Measurements from ENCODE around the gene CGN. TPM values are rescaled to one million over a fixed set of nuclear protein-coding genes. Genes with fewer than 3 reads are reported as not detected.

The CGN gene
- total RNA-seq, 2 experiments from 2014 or later: 0.08 to 0.28 TPM

DNA sequence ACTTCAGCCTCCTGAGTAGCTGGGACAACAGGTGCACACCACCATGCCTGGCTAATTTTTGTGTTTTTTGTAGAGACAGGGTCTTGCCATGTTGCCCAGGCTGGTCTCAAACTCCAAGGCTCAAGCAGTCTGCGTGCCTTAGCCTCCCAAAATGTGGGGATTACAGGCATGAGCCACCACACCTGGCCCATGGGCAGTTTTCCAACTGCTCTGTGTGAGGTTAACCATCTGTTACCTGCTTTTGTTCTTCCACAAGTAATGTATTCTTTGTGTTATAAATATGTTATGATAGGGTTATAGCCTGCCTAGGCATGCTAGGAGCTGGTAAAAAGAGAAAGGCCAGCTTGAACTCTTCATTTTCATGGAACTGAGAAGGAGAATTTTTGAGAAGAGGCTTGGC, 59.6 kb downstream of the CGN start:
- peaks cover 17% of the 10 kb centered on the region for H3K36me3 Mint-ChIP-seq (ENCODE audit: low read depth)
- Histone ChIP-seq H3K27me3 (ENCODE audit: control insufficient read depth in 1 of 2, insufficient read depth in 2 of 2, low read length in 2 of 2) (no peaks in the 10 kb centered on the region), H3K36me3 (ENCODE audit: insufficient read depth, low read length) (no peaks in the 10 kb centered on the region), H3K4me1 (ENCODE audit: insufficient read depth, low read length) (peaks cover 11% of the 10 kb centered on the region), H3K27ac (ENCODE audit: low read depth in 1 of 2, low read length in 2 of 2) (no peak overlapping the region), H3K9me3 (ENCODE audit: control insufficient read depth in 1 of 2, insufficient read depth in 1 of 2, low read length in 2 of 2) (no peaks in the 10 kb centered on the region), H3K4me3 (ENCODE audit: low read length) (no peak overlapping the region)
- DNase-seq: no peak
- H3K4me3 Mint-ChIP-seq: no peak overlapping the region
- H3K27me3 Mint-ChIP-seq: no peaks in the 10 kb centered on the region
- intact Hi-C loops (cut with DNase I, micrococcal nuclease): no loop called here
- TF ChIP-seq, protein P1, sequence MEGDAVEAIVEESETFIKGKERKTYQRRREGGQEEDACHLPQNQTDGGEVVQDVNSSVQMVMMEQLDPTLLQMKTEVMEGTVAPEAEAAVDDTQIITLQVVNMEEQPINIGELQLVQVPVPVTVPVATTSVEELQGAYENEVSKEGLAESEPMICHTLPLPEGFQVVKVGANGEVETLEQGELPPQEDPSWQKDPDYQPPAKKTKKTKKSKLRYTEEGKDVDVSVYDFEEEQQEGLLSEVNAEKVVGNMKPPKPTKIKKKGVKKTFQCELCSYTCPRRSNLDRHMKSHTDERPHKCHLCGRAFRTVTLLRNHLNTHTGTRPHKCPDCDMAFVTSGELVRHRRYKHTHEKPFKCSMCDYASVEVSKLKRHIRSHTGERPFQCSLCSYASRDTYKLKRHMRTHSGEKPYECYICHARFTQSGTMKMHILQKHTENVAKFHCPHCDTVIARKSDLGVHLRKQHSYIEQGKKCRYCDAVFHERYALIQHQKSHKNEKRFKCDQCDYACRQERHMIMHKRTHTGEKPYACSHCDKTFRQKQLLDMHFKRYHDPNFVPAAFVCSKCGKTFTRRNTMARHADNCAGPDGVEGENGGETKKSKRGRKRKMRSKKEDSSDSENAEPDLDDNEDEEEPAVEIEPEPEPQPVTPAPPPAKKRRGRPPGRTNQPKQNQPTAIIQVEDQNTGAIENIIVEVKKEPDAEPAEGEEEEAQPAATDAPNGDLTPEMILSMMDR (IDR thresholded peaks at IDR 0.05): no peak
- CTCF ChIA-PET: no interaction called here
- POLR2A ChIA-PET: no interaction called here
- H3K9me3 Mint-ChIP-seq: no peaks in the 10 kb centered on the region
- no peak overlapping the region for H3K27ac Mint-ChIP-seq
- no peak for ATAC-seq (ENCODE audit: poor library complexity)
- H3K4me1 Mint-ChIP-seq (ENCODE audit: low read depth): peaks cover 6% of the 10 kb centered on the region

DNA sequence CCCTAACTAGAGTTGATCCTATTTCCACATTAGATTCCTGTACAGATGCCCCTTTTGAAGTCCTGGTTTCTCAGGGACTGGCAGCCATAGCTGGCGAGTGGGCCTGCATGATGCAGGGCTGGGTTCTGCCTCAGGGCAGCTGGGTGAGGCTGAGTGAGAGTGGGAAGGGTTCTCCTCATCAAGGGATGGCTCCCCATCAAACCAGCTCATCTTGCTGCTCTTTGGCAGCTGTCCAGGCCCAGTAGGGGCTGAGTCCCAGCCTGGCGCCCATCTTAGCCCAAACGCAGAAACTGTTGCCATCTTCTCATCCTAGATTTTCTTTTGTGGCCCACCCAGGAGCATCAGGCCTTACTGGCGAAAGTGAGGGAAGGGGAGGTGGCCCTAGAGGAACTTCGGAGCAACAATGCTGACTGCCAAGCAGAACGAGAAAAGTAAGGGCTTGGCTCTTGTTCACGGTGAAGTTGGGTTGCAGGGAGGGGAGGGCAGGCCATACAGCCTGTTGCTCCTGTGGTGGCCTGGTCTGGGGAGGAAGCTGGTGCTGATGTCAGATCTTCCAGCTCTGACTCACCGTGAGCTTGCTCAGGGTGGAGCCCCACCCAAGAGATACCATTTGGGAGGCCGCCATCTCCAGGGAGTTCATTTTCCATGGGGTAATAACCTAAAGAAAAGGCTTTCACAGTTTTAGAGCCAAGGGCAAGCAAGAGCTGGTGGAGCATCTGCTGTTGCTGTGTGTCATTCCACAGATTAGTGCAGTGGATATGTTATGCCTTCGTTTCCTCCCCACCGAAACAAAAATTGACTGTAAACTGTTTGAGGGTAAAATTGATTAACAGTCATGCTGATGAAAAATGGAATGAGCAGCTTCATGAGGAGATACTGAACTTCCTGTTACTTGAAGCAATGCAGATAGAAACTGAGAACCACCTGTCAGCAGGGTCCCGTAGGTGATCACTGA, 63.7 kb downstream of the CGN start:
- no peak overlapping the region for H3K27ac ChIP-seq (ENCODE audit: low read depth in 1 of 2, low read length in 2 of 2)
- Mint-ChIP-seq H3K4me1 (ENCODE audit: low read depth) (no peaks in the 10 kb centered on the region), H3K27ac (no peak overlapping the region), H3K9me3 (no peaks in the 10 kb centered on the region), H3K27me3 (no peaks in the 10 kb centered on the region), H3K4me3 (no peak overlapping the region), H3K36me3 (ENCODE audit: low read depth) (peaks cover 3% of the 10 kb centered on the region)
- no peaks in the 10 kb centered on the region for H3K9me3 ChIP-seq (ENCODE audit: control insufficient read depth in 1 of 2, insufficient read depth in 1 of 2, low read length in 2 of 2)
- H3K4me1 ChIP-seq (ENCODE audit: insufficient read depth, low read length): no peaks in the 10 kb centered on the region
- H3K36me3 ChIP-seq (ENCODE audit: insufficient read depth, low read length): no peaks in the 10 kb centered on the region
- DNase-seq (peak in 1 of 14 experiments; percentile 27), ATAC-seq (ENCODE audit: poor library complexity) (no peak)
- CTCF ChIA-PET: no interaction called here
- H3K4me3 ChIP-seq (ENCODE audit: low read length): no peak overlapping the region
- TF ChIP-seq, protein P1 (IDR thresholded peaks at IDR 0.05): no peak
- no peaks in the 10 kb centered on the region for H3K27me3 ChIP-seq (ENCODE audit: control insufficient read depth in 1 of 2, insufficient read depth in 2 of 2, low read length in 2 of 2)
- intact Hi-C loops (cut with DNase I, micrococcal nuclease): no loop called here
- POLR2A ChIA-PET: no interaction called here

DNA sequence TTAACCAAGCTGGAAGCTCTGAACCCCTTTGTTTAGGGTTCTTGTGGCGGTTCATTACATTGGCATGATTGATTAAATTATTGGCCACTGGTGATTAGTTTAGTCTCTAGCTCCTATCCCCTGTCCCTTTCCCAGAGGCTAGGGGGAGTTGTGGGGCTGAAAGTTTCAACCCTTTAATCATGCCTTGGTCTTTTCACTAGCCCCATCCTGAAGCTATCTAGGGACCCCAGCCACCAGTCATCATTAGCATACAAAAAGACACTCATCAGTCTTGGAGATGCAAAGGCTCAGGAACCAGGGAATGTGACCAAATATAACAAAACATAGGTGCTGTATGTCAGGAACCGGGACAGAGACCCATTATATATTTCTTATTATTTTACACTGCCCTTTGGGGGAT, 66.0 kb downstream of the CGN start:
- POLR2A ChIA-PET: no interaction called here
- Histone ChIP-seq H3K27ac (ENCODE audit: low read depth in 1 of 2, low read length in 2 of 2) (no peak overlapping the region), H3K4me3 (ENCODE audit: low read length) (no peak overlapping the region), H3K9me3 (ENCODE audit: control insufficient read depth in 1 of 2, insufficient read depth in 1 of 2, low read length in 2 of 2) (no peaks in the 10 kb centered on the region), H3K4me1 (ENCODE audit: insufficient read depth, low read length) (no peaks in the 10 kb centered on the region), H3K36me3 (ENCODE audit: insufficient read depth, low read length) (no peaks in the 10 kb centered on the region), H3K27me3 (ENCODE audit: control insufficient read depth in 1 of 2, insufficient read depth in 2 of 2, low read length in 2 of 2) (no peaks in the 10 kb centered on the region)
- CTCF ChIA-PET: no interaction called here
- H3K4me1 Mint-ChIP-seq (ENCODE audit: low read depth): no peaks in the 10 kb centered on the region
- intact Hi-C loops (cut with DNase I, micrococcal nuclease): no loop called here
- no peaks in the 10 kb centered on the region for H3K9me3 Mint-ChIP-seq
- H3K27ac Mint-ChIP-seq: no peak overlapping the region
- TF ChIP-seq, protein P1 (IDR thresholded peaks at IDR 0.05): no peak
- peaks cover 3% of the 10 kb centered on the region for H3K36me3 Mint-ChIP-seq (ENCODE audit: low read depth)
- DNase-seq (no peak), ATAC-seq (ENCODE audit: poor library complexity) (no peak)
- no peak overlapping the region for H3K4me3 Mint-ChIP-seq
- H3K27me3 Mint-ChIP-seq: no peaks in the 10 kb centered on the region
